ENCODE results near the gene SLC17A3. TPM values are rescaled to one million over a fixed set of nuclear protein-coding genes. Genes with fewer than 3 reads are reported as not detected.

SLC17A3 gene
- total and polyA plus RNA-seq, 9 of the 15 experiments (the other 6 are each of a cell fraction or from before 2014, with no cell fraction given), result 0.04 to 0.08 TPM; not detected in 7

- TF ChIP-seq REST (IDR thresholded peaks at IDR 0.05; ENCODE audit: borderline replicate concordance) (no peak), REST (CRISPR knock-in tag; IDR thresholded peaks at IDR 0.05; ENCODE audit: low read depth) (no peak)
These were observed 29.5 kb upstream of the SLC17A3 start (continued) for GRCh38 chr6:25903467-25904099.
